HFF-Myc (cell line): ENCODE measurements around the gene SCGB1A1.
A peak's percentile ranks its signal among the peaks of the same experiment; 100 is the strongest.

Experiments
- DNase-seq: peaks from one replicate; pipeline ENCODE4 v3.0.0-alpha.2; 2011; ENCODE audit warnings: low read depth; ENCODE audit errors: extremely low read depth
- H3K4me3 ChIP-seq: replicated peaks from 2 replicates; pipeline ENCODE4 v1.5.1; 2011; ENCODE audit warnings: low read depth, mild to moderate bottlenecking, control low read depth, low read length
- TF ChIP-seq, protein P1 (sequence below): IDR thresholded peaks from 2 replicates; pipeline ENCODE4 v1.5.1; 2012; ENCODE audit warnings: mild to moderate bottlenecking, low read depth, low read length, control low read depth; ENCODE audit errors: missing control alignments

Gene SCGB1A1

DNA sequence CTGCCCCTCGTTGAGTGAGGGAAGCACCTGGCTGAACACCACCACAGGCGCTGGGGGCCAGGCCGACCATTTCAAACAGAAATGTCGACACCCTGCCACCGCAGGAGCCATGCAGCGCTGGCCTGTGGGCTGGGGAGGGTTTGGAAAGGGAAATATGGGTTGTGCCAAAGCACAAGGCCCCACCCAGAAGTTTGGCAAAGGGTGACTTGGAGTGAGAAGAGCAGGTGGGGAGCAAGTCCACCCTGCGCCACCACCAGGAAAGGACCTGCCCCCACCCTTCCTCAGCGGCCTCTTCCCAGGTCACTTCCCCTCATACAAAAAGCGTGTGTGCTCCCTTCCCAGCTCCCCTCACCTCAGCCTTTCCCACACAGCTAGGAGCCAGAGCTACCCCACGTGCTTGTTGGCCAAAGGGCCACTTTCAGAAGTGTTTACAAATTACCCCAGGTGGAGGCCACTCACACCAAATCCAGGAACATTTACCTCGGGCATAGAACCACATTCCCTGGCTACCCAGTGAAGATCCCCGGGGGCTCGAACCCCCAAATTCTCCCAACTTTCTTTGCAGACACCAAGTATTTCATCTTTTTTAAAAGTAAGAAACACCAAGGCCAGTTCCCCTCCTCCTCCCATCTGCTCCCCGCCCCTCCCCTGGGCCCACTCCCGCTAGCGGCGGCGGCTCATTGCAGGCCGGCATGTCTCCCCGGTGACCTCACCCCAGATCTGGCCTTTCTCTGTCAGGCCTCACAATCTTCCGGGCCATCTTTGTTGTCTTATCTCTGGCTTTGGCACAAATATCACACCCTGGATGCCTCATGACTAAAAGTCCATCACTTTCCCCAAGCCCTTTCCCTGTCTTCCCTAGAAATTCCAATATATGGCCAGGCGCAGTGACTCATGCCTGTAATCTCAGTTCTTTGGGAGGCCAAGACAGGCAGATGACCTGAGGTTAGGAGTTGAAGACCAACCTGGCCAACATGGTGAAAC, 20.5 kb upstream of the SCGB1A1 start:
- TF ChIP-seq, protein P1, sequence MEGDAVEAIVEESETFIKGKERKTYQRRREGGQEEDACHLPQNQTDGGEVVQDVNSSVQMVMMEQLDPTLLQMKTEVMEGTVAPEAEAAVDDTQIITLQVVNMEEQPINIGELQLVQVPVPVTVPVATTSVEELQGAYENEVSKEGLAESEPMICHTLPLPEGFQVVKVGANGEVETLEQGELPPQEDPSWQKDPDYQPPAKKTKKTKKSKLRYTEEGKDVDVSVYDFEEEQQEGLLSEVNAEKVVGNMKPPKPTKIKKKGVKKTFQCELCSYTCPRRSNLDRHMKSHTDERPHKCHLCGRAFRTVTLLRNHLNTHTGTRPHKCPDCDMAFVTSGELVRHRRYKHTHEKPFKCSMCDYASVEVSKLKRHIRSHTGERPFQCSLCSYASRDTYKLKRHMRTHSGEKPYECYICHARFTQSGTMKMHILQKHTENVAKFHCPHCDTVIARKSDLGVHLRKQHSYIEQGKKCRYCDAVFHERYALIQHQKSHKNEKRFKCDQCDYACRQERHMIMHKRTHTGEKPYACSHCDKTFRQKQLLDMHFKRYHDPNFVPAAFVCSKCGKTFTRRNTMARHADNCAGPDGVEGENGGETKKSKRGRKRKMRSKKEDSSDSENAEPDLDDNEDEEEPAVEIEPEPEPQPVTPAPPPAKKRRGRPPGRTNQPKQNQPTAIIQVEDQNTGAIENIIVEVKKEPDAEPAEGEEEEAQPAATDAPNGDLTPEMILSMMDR, result no peak
- DNase-seq, result no peak
- no peak overlapping the region for H3K4me3 ChIP-seq

DNA sequence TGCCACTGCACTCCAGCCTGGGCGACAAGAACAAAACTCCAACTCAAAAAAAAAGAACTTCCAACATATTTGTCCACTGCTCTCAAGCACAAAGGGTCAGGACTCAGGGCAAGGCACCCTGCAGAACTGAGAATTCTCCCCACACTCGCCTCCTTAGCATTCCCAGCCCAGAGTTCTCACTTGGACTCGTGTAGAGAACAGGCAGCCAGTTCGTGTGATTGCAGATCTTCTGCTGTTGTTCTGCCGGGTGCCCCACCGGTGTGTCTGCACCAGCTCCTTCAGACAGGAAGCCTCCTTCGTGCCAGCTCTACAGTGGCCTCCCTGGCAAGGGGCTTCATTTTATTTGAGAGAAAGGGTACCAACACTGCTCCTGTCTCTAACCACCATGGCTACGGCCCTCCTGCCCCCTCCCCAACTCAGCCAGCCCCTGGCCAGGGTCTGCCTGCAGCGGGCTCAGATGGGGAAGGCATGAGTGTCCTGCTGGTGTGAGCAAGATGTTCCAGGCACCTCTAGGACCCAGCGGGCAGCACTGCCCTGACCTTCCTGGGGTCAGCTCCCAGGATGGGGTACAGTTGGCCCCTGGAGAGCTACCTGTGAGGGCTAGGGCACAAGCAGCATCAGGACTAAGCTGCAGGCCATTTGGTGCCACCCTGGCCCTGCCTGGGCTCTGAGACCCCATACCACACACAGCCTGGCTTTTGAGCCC, 19.5 kb upstream of the SCGB1A1 start:
- TF ChIP-seq, protein P1, result no peak
- no peak for DNase-seq
- no peak overlapping the region for H3K4me3 ChIP-seq

DNA sequence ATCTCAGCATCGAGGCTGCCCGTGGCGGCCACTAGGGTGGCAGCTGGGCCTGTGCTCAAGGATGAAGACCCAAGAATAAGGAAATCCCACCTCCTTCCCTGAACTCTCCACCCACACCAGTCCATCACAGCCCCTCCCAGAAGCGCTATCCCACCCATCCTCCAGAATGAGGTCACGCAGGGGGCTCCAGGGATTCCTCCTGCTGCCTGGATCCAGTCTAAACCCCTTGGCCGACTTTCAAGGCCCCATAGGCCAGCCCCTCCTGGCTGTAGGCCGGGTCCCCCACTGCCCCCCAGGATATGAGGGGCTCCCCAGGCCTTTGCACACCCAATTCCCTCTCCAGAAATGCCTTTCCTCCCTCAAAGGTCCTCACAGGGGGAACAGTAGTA, 19.0 kb upstream of the SCGB1A1 start:
- no peak overlapping the region for H3K4me3 ChIP-seq
- no peak for DNase-seq
- TF ChIP-seq, protein P1, result no peak

DNA sequence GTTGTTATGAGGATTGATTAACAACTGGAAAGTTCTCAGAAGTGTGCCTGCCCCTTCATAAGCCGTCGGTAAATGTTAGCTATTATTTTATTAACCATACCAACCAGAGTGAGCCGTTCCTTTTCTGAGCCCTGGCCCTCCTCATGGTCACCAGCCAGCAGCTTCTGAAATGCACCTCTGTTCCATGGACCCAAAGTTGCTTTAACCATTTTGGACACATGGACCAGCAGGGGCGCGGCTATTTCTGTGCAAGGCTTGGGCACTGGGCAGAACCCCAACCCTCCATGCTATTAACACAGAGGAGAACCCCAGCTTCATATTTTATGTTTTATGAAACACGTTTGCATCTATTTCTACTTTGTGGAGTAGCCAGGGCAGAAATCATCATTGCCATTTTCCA, 18.6 kb upstream of the SCGB1A1 start:
- TF ChIP-seq, protein P1, result no peak
- no peak overlapping the region for H3K4me3 ChIP-seq
- no peak for DNase-seq

DNA sequence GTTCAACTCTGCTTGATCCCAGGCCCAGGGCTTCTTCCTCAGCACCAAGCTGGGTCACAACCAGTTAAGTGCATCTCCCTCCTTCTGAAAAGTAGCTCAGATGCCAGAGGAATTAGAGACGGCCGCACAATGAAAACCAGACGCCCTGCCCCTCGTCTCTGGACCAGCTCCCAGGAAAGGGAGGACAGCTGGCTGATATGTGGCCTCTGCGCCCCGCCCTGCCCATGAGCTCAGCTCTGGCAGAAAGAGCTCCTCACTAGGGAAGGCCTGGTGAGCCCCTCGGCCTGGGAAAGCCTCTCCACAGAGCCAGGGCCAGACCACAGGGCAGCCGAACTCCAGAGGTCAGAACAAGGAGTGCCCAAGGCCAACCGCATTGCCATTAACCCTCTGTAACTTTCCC, 18.1 kb upstream of the SCGB1A1 start:
- no peak overlapping the region for H3K4me3 ChIP-seq
- TF ChIP-seq, protein P1, result no peak
- DNase-seq, result peak; percentile 37

DNA sequence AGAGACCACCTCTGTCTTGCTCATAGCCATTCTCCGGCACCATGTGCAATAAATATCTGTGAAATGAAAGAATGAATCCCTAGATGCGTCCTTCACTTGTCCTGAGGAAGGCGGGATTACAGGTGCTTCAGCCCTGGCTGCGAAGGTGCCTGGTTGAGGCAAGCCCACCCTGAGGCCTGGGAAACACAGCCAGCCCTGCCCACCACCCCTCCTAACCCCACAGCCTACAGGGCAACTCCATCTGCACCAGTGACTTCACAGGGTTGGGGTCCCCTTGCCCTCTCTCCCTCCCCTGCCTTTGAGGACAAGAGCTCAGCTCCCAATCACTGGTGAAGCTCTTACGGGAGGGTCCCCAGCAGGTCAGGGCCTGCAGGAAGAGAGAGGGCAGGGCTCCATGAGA, 17.5 kb upstream of the SCGB1A1 start:
- TF ChIP-seq, protein P1, result no peak
- DNase-seq, result no peak
- H3K4me3 ChIP-seq, result no peak overlapping the region
